Astrocyte (in vitro differentiated cells and primary cell): ENCODE measurements around the gene TRPC4. TPM values are rescaled to one million over a fixed set of nuclear protein-coding genes. Genes with fewer than 3 reads are reported as not detected.

Source experiments
- DNase-seq: peaks from one replicate; pipeline ENCODE4 v3.0.0-alpha.2; 2010; ENCODE audit warnings: low read depth
- FAIRE-seq: peaks from 2 replicates; lab custom pipeline; 2011; peaks lifted over from hg19 to GRCh38; lab: Jason Lieb, UNC
- H2AFZ ChIP-seq: 2 replicates; pipeline ENCODE4 v1.6.0; 2012; ENCODE audit warnings: low read depth, low read length, inconsistent platforms
- H3K27ac ChIP-seq: 2 replicates; pipeline ENCODE4 v1.5.1; 2011; ENCODE audit warnings: low read depth, low read length, inconsistent platforms
- H3K27me3 ChIP-seq: 2 replicates; pipeline ENCODE4 v1.6.0; 2011; ENCODE audit warnings: low read length, inconsistent platforms; ENCODE audit not compliant: insufficient read depth
- H3K36me3 ChIP-seq: 2 replicates; pipeline ENCODE4 v1.5.1; 2011; ENCODE audit warnings: low read length, inconsistent platforms; ENCODE audit not compliant: insufficient read depth
- H3K4me1 ChIP-seq: 2 replicates; pipeline ENCODE4 v1.5.1; 2011; ENCODE audit warnings: low read length, inconsistent platforms; ENCODE audit not compliant: insufficient read depth
- H3K4me2 ChIP-seq: 2 replicates; pipeline ENCODE4 v1.6.0; 2012; ENCODE audit warnings: low read length, inconsistent platforms
- H3K4me3 ChIP-seq: 2 replicates; pipeline ENCODE4 v1.5.1; 2011; ENCODE audit warnings: low read depth, mild to moderate bottlenecking, low read length, inconsistent platforms; ENCODE audit not compliant: insufficient read depth
- H3K79me2 ChIP-seq: 2 replicates; pipeline ENCODE4 v1.6.0; 2012; ENCODE audit warnings: mild to moderate bottlenecking, low read length, inconsistent platforms; ENCODE audit not compliant: insufficient read depth
- H3K9ac ChIP-seq: 2 replicates; pipeline ENCODE4 v1.6.0; 2012; ENCODE audit warnings: mild to moderate bottlenecking, low read length, inconsistent platforms
- H3K9me3 ChIP-seq: 2 replicates; pipeline ENCODE4 v1.5.1; 2012; ENCODE audit warnings: low read depth, mild to moderate bottlenecking, low read length, inconsistent platforms; ENCODE audit not compliant: insufficient read depth
- H4K20me1 ChIP-seq: 2 replicates; pipeline ENCODE4 v1.6.0; 2012; ENCODE audit warnings: low read length, inconsistent platforms; ENCODE audit not compliant: insufficient read depth
- H3K27ac Mint-ChIP-seq: one replicate; pipeline ENCODE4 v1.8.0; 2021; ENCODE audit warnings: mild to moderate bottlenecking, mixed read lengths; ENCODE audit not compliant: unreplicated experiment
- H3K27me3 Mint-ChIP-seq: one replicate; pipeline ENCODE4 v1.8.0; 2021; ENCODE audit warnings: low read depth, mixed read lengths; ENCODE audit not compliant: unreplicated experiment
- H3K36me3 Mint-ChIP-seq: one replicate; pipeline ENCODE4 v1.8.0; 2021; ENCODE audit warnings: low read depth, mixed read lengths; ENCODE audit not compliant: unreplicated experiment
- H3K4me1 Mint-ChIP-seq: one replicate; pipeline ENCODE4 v1.8.0; 2021; ENCODE audit warnings: low read depth, mixed read lengths; ENCODE audit not compliant: unreplicated experiment
- H3K4me3 Mint-ChIP-seq: one replicate; pipeline ENCODE4 v1.8.0; 2021; ENCODE audit warnings: mild to moderate bottlenecking, moderate library complexity, mixed read lengths; ENCODE audit not compliant: unreplicated experiment
- H3K9me3 Mint-ChIP-seq: one replicate; pipeline ENCODE4 v1.8.0; 2021; ENCODE audit warnings: mild to moderate bottlenecking, mixed read lengths; ENCODE audit not compliant: unreplicated experiment
- CTCF ChIP-seq: IDR thresholded peaks from 2 replicates; pipeline ENCODE4 v1.5.1; 2011; ENCODE audit warnings: low read depth, mild to moderate bottlenecking, inconsistent platforms, low read length, moderate library complexity; ENCODE audit not compliant: insufficient read depth
- EZH2 ChIP-seq: IDR thresholded peaks from 2 replicates; pipeline ENCODE4 v1.6.1; 2012; ENCODE audit warnings: mild to moderate bottlenecking, low read length, inconsistent platforms; ENCODE audit not compliant: insufficient read depth
- total RNA-seq: library from RNA; stranded (reverse); gene quantifications from 2 replicates; pipeline ENCODE4 v1.2.1, GENCODE V29; 2021

Gene TRPC4
- total RNA-seq, 1 donor from 2014 or later: 14.4 TPM

- Histone ChIP-seq H3K4me3 (no peak overlapping the region), H3K79me2 (no peaks in the 10 kb centered on the region), H3K4me1 (no peaks in the 10 kb centered on the region), H3K4me2 (no peak overlapping the region), H3K27me3 (no peaks in the 10 kb centered on the region), H3K9me3 (no peaks in the 10 kb centered on the region), H4K20me1 (no peaks in the 10 kb centered on the region), H3K9ac (no peak overlapping the region), H3K27ac (no peak overlapping the region), H2AFZ (no peak overlapping the region), H3K36me3 (no peaks in the 10 kb centered on the region)
- no peak overlapping the region for H3K27ac Mint-ChIP-seq
- H3K36me3 Mint-ChIP-seq: no peaks in the 10 kb centered on the region
- no peaks in the 10 kb centered on the region for H3K27me3 Mint-ChIP-seq
- DNase-seq: no peak
- no peak for FAIRE-seq
- no peak for TF ChIP-seq CTCF
- no peak overlapping the region for H3K4me3 Mint-ChIP-seq
- no peaks in the 10 kb centered on the region for H3K4me1 Mint-ChIP-seq
- H3K9me3 Mint-ChIP-seq: no peaks in the 10 kb centered on the region
Measured at GRCh38 chr13:37627428-37627827, 242.1 kb downstream of the TRPC4 start.

GRCh38 chr13:37621811-37622361 lies 247.7 kb downstream of the TRPC4 start:
- H3K36me3 Mint-ChIP-seq: no peaks in the 10 kb centered on the region
- DNase-seq (peak; percentile 84), FAIRE-seq (peak; percentile 47)
- H3K4me3 Mint-ChIP-seq: no peak overlapping the region
- Histone ChIP-seq H3K27ac (no peak overlapping the region), H4K20me1 (no peaks in the 10 kb centered on the region), H3K4me2 (no peak overlapping the region), H3K9ac (no peak overlapping the region), H3K36me3 (no peaks in the 10 kb centered on the region), H3K27me3 (no peaks in the 10 kb centered on the region), H2AFZ (no peak overlapping the region), H3K9me3 (no peaks in the 10 kb centered on the region), H3K4me3 (no peak overlapping the region), H3K4me1 (peaks cover 15% of the 10 kb centered on the region), H3K79me2 (no peaks in the 10 kb centered on the region)
- no peaks in the 10 kb centered on the region for H3K27me3 Mint-ChIP-seq
- H3K4me1 Mint-ChIP-seq: peaks cover 25% of the 10 kb centered on the region
- no peak overlapping the region for H3K27ac Mint-ChIP-seq
- H3K9me3 Mint-ChIP-seq: no peaks in the 10 kb centered on the region
- no peak for TF ChIP-seq CTCF
- TF ChIP-seq EZH2: no peak

GRCh38 chr13:37618554-37618953 lies 251.0 kb downstream of the TRPC4 start:
- peak; percentile 96 for FAIRE-seq
- H3K36me3 Mint-ChIP-seq: no peaks in the 10 kb centered on the region
- Histone ChIP-seq H3K36me3 (no peaks in the 10 kb centered on the region), H3K9ac (peak overlapping the region; percentile 46), H3K9me3 (no peaks in the 10 kb centered on the region), H3K79me2 (no peaks in the 10 kb centered on the region), H3K27ac (peak overlapping the region; percentile 81), H2AFZ (no peak overlapping the region), H3K27me3 (no peaks in the 10 kb centered on the region), H4K20me1 (no peaks in the 10 kb centered on the region), H3K4me2 (peak overlapping the region; percentile 48), H3K4me1 (peaks cover 26% of the 10 kb centered on the region), H3K4me3 (no peak overlapping the region)
- H3K27me3 Mint-ChIP-seq: no peaks in the 10 kb centered on the region
- peak; percentile 91 for DNase-seq
- TF ChIP-seq CTCF (no peak), EZH2 (no peak)
- no peaks in the 10 kb centered on the region for H3K9me3 Mint-ChIP-seq
- H3K27ac Mint-ChIP-seq: peak overlapping the region; percentile 94
- no peak overlapping the region for H3K4me3 Mint-ChIP-seq
- H3K4me1 Mint-ChIP-seq: peaks cover 41% of the 10 kb centered on the region
